ENCODE data around the gene SLC44A1.

Gene SLC44A1

DNA sequence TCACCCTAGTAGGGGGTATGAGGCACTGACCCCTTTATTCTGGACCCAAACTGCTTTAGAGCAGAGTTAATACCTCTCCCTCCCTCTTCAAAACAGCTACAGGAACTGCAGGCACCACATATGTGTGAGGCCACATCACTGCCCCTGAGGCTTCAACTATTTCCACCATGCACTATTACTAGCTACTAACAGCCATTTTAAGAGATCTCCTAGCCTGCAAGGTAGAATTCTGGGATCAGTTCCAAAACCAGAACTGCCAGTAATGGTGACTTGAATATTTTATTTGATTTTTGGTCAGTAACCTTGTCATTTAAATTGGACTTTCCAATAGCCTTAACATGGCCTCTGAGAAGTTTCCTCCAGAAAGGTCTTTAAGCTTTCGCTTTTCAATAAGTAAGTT lies 148.1 kb downstream of the SLC44A1 start:
- no peak for DNase-seq (ENCODE audit: low spot score)

DNA sequence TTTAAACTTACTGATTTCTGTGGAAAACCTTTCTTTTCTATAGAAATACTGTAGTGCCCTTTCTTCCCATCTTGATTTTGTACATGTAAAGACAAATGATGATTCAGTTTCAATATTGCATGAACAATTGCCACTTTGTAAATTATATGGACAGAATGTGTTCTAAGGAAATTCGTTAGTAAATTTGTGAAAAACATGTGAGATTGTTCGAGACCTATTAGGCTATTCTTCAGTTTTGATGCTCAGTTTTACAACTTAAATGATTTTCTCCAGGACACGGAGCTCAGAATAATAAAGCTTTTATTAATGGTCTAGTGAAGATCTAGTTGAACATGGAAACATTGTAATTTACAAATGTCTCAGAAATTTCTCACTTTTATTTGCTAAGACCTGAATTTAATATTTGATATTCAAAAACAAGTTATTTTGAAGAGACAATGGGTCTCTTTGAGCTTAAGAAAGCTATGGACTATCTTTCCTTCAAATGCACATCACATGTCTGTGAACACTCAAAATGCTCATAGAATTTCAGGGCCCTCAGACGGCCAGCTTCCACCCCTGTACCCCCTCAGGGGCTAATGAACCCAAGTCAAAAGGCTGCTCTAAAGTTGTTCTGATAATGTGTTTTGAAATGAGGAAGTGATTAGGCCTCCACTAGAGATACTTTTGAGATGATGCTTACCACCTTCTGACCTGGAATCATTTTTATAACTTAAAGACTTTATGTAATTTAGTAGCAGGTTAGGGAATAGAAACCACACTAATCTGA lies 149.3 kb downstream of the SLC44A1 start:
- DNase-seq (ENCODE audit: low spot score), result no peak

DNA sequence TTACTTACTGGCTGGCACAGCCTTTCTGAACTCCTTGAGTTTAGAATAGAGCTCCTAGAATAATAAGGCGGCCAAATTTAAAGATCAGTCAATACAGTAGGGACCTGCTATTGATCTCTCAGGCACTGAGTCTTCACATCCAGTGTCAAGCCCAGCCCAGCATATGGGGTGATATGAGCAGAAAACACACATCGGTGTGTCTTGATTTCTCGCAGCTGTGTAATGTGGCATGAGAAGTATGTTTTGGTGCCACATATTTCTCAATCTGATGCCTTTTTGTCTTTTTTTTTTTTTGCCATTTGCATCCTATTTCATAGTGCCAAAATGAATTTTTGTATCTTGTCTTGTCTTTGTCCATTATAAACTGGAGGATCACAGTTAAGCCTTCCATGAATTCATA lies 152.0 kb downstream of the SLC44A1 start:
- DNase-seq (ENCODE audit: low spot score), result no peak

DNA sequence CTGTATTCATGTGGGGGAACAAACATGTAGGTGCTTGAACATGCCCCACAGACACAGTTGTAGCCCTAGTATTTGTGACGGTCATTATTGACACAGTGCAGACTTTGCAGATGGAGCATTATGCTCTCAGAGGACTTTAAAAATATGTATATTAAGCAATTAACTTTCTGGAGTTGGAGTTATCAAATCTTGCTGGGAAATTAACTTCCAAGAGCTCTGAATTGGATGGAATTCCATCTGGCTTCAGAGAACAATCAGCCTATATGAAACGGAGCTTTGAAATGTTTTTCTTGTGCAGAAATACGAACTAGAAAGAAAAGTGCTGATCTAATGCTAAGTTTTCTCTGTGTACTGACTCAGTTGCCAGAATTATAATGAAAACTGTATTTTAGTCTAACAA lies 152.4 kb downstream of the SLC44A1 start:
- DNase-seq (ENCODE audit: low spot score), result no peak

DNA sequence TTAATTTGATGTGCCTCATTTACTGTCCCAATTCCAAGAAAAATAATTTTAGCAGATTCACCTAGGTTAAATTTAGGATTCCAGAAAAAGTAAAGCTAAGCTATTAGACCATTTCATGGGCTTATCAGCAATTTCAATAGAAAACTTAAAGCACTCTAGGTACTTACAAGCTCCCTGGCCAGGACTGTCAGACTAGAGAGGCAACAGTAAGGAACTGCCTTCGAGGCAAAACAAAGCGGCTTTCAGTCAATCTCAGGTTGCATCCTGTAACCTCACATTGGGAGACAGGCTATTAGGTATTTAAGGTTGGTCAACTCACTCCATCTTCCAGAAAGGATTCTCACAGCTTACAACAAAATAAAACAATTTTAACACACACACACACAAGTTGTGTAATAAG lies 154.7 kb downstream of the SLC44A1 start:
- DNase-seq (ENCODE audit: low spot score), result no peak

DNA sequence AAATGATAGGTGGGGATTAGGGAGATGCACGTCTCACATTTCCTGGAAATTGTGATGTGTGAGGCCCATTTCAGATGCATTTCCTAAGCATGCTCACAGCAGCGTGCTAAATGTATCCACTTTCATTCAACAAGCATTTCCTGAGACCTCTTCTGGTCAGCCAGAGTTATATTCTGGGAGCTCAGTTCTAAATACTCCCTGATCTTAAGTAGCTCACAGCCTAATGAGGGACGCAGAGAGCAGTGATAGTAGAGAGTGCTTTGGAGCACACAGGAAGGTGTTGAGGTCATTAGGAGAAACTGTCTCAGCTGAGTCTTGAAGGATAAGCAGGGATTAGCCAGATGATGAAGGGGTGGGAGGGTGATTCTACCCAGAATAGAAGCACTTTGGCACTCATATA lies 157.2 kb downstream of the SLC44A1 start:
- no peak for DNase-seq (ENCODE audit: low spot score)

DNA sequence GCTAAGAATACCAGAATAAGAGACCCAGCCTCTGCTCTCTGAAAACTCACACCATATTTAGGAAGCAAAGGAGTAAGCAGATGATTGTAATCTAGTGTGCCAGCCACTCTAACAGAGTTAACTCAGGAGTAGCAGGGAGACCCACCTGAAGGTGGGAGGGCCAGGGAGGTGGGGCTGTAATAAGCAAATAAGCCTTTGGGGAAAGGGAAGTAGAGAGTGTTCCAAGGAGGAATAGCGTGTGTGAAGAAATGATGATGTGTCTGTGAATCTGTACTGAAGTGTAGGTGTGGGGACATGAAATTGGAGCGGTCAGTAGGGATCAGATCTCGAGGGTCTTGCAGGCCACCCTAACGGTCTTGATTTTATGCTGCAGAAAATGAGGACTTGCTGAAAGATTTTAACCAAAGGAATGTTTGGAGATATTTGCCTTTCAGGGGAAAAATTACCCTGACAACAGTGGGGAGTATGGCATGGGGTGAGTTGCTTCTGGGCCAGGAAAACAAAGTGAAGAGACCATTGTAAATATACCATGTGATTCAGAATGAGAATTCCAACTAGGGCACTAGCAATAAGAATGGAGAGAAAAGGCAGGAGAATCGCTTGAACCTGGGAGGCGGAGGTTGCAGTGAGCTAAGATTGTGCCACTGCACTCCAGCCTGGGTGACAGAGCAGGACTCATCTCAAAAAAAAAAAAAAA lies 159.2 kb downstream of the SLC44A1 start:
- no peak for DNase-seq (ENCODE audit: low spot score)

DNA sequence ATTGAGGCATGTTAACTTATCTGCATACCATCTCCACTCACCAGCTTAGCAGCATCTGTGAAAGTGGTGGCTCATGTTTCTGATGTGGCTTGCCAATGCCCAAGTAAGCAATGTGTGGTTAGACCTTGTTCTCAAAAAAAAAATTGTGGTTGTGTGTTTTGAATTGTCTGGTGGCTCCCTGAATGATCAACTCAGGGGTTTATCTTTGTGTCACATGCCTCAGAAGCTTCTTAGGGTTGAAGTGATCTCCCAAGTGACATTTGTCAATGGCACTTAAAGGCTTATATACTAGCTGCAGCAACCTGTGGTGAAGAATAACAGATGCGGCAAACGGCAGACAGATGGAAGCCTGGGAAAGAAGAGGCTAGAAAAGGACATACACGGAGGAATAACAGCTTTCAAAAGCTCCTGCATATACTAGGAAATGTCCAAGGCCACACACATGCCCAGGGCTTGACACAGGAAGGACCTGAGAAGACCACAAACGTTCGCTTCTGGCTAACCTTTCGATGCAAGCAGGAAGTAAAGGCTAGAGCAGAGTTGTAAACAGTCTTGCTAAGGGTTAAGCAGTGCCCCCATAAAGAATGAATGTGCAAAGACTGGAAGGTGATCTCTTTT lies 161.2 kb downstream of the SLC44A1 start:
- DNase-seq (ENCODE audit: low spot score), result peak; percentile 47

DNA sequence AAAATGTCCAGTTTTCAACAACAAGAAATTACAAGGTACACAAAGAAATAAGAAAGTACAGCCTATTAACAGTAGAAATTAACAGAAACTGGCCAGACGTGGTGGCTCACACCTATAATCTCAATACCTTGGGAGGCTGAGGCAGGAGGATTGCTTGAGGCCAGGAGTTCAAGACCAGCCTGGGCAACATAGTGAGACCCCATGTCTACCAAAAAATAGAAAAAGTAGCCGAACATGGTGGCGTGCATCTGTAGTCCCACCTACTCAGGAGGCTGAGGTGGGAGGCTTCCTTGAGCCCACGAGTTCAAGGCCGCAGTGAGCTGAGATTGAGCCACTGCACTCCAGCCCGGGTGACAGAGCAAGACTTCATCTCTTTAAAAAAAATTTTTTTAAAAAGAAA lies 161.9 kb downstream of the SLC44A1 start:
- no peak for DNase-seq (ENCODE audit: low spot score)

DNA sequence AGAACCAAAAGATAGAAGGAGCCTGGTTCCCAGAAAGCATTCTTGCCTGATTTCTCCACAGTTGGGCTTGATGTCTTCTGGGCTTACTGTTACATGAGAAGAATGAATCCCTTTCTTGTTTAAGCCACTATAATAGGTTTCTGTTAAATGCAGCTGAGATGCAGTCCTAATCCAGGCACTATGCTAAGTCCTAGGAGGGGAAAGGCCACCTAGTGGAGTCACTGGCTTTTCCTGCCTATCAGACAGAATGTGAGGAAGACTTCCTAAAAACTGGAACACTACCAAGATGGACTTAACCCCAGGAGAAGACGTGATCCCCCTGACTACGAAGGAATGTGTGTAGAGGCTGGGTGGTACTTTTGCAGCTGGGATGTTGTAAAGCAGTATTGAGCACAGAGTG lies 169.1 kb downstream of the SLC44A1 start:
- DNase-seq (ENCODE audit: low spot score), result no peak

DNA sequence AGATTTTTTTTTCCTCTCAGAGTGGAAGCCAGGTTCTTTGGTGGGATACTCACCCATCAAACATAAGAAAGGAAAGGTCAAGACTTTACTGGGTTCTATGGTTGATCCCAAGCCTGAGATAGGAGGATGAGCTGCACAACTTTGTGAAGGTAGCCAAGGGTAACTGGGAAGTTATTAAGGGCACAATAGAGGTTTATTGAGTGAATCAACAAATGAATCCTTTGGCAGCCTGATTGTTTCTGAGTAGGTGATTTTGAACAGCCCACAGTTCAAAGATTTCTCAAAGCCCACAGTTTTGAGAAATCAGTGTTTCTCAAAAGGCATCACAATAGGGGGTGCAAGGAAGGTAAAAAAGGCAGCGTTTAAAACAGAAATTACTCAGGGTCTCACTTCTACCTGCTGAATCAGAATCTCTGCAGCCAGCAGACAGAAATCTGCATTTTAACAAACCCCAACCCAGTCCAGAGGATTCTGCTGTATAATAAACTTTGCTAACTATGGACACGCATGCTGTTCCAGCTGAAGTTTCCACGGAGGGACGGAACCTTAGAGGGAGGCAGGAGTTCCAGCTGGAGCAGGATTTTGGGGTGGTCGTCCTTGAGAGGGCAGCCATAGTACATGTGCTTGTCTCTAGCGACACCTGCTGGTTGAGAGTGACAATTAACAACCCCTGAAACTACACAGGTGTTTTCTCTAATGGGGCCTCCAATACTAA lies 170.7 kb downstream of the SLC44A1 start:
- DNase-seq (ENCODE audit: low spot score), result peak; percentile 69

DNA sequence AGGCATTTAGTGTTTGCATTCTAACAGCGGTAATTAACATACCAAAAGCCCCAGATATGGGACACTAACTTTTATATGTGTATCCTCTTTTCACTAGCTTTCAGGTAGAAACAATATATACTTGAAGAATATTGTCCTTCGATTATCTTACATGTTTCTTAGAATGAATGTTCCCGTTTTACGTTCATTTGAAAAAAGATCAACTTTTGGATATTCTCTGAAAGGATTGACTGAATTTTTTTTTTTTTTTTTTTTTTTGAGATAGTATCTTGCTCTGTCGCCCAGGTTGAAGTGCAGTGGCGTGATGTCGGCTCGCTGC lies 171.2 kb downstream of the SLC44A1 start:
- DNase-seq (ENCODE audit: low spot score), result no peak

DNA sequence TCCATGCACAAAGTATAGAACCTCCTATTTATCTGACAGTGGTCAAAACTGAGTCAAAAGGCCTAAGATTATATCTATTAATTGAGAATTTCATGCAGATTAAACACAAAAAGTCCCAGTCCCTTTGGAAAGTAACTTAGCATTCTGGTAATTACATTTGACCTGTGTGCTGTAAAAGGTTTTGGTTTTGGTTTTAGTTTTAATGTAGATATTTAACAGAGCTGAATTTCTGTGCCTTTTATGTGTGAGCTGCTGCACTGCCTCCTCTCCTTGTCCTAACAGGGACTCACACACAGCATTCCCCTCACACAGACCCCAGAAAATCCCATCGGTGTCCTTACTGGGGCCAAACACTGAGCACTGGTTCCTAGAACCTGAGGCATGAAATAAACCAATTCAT lies 172.4 kb downstream of the SLC44A1 start:
- no peak for DNase-seq (ENCODE audit: low spot score)

DNA sequence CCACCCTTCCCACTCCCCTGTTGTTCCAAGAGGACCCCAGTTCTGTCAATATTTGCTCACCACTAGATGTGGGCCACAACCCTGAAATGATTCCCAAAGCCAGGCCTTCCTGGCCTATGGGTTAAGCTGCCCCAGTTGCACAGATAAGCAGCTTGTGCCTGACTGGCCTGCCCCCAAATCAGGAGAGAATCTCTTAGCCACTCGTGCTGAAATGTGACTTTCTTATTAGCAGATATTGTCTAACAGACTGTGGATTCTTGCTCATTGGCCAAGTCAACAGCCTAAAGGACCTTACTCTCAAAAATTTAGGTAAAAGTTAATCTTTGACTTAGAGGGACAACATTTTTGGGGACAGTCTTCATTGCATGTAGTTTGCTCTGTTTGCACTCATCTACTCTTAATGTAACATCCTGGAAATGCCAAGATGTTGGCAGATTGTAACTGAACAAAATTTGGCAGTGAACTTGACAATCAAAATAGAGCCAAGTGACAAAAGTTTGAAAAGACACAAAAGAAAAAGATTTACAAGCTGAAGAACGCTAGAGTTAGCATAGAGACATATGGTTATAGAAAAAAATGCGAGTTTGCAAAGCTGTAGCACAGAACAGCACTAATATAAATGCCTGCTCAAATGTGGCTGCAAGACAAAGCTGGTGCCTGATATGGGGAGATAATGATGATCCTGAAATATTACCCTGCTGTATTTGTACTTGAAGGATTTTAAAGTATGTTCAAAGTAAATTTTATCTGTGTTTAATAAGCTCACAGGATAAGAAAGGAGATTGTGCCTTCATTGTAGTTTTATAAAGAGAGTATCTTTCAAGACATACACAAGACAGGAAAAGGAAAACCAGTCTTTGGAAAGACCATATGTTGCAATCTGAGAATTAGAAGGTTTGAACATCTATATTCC lies 174.4 kb downstream of the SLC44A1 start:
- no peak for DNase-seq (ENCODE audit: low spot score)

DNA sequence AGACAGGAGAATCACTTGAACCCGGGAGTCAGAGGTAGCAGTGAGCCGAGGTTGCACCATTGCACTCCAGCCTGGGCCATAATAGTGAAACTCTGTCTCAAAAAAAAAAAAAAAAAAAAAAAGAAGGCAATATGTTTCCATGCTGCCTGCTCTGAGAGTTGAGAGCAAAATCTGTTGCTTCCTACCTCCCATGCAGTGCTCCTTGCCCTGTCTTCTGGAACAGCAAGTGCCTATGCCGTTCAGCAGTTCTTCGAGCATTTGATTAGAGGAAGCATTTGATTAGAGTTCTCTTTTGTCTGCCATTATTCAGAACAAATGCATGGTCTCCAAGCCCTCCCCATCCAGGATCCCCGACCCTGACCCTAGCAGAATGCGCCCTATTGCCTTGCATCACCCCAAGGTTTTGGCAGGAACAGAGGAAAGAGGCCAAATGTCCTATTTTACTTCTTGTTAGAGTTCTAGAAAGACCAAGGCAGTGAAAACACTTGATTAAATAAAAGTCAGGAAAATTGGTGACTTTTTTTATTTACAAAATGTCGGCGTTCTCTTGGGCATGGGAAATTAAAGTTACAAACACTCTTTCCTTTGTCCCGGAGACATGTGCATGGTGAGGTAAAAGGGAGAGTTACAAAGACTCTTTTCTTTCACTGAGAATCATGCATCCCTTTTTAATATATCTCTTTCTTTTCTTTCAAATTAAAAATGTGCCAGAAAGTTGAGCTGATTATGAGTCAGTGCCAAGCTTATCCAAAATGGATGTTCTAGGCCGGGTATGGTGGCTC lies 175.6 kb downstream of the SLC44A1 start:
- no peak for DNase-seq (ENCODE audit: low spot score)

DNA sequence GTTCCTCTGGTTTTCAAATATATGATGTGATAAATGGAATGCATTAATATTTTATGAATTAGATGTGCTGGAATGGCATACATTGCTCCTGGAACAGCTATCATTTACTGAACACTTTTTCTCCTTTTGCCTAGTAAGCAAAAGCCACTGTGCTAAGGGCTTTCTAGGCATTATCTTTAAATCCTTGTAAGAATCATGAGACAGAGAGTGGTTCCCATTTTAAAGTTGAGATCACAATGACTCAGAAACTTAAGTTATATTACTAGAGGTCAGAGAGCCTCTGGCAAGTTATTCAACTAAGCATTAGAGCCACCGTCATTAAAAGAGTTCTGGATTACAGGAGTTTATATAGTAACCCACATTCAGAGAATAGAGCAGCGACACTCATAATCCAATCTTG lies 176.7 kb downstream of the SLC44A1 start:
- DNase-seq (ENCODE audit: low spot score), result no peak

DNA sequence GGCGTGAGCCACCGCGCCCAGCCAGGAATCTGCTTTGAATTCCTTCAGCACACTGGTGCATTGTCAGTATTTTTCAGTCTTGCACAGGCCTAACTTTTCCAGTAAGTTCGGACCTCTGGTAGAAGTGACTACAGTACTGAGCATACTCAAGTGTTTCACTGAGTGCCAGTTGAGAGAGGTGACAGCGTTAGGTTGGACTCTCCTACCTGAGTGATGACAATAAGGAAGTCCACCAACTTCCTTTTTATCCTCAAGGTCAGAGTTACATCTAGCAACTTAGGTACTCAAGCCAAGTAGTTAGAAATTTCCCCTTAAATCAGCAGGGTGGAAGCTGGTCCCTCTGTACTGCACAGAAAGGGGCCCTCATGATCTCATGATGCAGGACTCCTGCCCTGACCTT lies 177.4 kb downstream of the SLC44A1 start:
- DNase-seq (ENCODE audit: low spot score), result no peak

DNA sequence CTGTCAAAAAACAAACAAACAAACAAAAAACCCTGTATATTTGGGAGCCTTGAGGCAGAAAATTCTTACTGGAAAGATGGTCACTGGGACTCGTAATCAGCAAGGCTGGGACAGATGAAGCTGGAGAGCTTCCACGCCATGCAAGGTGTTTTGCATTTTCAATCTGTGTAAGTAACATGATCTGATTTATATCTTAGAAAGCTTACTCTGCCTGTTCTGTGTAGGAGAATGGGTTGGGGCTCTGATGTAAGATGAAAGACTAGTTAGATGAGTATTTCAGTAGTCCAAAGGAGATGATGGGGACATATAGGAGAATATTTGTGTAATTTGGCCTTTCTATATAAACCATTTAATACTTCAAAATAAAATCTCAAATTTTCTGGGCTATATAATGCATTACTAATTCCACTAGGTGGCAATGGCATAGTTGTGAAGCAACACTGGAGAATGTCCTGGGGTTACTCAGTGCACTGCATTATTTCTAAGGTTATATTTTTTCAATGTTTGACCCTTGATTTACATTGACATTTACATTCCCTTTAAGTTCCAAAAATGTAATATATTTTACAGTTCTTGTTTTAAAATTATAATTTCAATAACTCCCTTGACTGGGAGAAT lies 181.5 kb downstream of the SLC44A1 start:
- peak; percentile 24 for DNase-seq (ENCODE audit: low spot score)

DNA sequence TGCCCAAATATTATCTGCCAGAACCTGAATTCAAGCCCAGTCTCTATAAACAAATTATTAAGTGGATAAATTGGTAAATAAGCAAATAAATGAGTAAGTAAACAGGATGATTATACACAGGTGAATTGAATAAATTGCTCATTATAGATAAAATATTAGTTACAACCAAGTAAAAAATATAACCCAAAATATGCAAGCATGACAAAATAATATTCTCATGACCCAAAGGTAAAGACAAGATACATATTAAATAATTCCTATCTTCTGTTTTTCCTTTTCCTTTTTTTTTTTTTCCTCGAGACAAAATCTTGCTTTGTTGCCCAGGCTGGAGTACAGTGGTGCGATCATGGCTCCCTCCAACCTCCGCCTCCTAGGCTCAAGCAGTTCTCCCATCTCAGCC lies 182.2 kb downstream of the SLC44A1 start:
- no peak for DNase-seq (ENCODE audit: low spot score)

DNA sequence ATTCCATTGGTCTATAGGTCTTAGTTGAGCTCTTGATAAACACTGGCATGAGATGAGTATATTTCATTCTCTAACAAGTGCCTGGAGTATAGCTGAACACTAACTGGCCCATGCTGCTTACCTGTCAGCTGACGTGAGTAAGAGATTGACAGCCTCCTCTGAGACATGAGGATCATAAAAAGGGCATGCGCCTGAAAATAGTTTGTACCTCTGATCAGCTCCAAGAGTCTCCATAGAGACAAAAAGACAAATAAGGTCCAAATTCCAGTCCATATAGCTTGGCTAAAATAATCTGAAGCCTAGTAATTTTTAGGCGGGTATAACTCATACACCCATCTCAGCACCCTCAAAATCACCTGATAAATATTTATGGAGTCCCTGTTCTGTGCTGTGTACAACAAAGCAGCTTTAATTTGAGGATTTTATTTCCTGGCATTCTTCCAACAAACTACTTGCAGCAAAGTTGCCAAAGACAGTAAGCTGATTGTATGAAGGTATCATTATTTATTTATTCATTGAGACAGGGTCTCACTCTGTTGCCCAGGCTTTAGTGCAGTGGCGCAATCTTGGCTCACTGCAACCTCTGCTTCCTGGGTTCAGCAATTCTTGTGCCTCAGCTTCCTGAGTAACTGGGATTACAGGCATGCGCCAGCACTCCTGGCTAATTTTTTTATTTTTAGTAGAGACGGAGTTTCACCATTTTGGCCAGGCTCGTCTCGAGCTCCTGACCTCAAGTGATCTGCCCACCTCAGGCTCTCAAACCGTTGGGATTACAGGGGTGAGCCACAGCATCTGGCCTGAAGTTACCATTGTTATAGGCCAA lies 187.2 kb downstream of the SLC44A1 start:
- DNase-seq (ENCODE audit: low spot score), result no peak

All from germinal center (tissue), 1 donor.